T-helper 1 cell treated with Interleukin-12 subunit alpha and Interleukin-12 subunit beta and Interleukin-4 antibody, amounts not matched to agents 30 ng/mL and 1 ng/mL, for 36 hours (primary cell): ENCODE data around the gene STK25. TPM values are rescaled to one million over a fixed set of nuclear protein-coding genes. Genes with fewer than 3 reads are reported as not detected.
"Not testable (repeated sequence)": the region's sequence is repeated elsewhere in the genome, so short reads cannot be mapped to it uniquely, and the experiment has no call there.

ENCODE experiments used
- intact Hi-C: fragments of 100-400 bp; cut with micrococcal nuclease; formaldehyde crosslinking; loops from one replicate; pipeline ENCODE4 v1.15.1; 2024
- total RNA-seq: library from RNA; stranded (reverse); gene quantifications from 2 replicates; pipeline ENCODE4 v1.2.3, GENCODE V29; 2022

STK25 gene
- total RNA-seq, 1 donor from 2014 or later: 122 TPM

GRCh38 chr2:241511091-241511741 lies 2.8 kb upstream of the STK25 start:
- intact Hi-C loops: no loop called here

GRCh38 chr2:241509155-241509784 lies 886 bp upstream of the STK25 start:
- intact Hi-C loops: loop anchor here (2.0 kb wide), 4 partner anchors 236 to 1074 kb away; partner anchors contain the start of gene GPC1

- intact Hi-C loops: loop anchor here (1.0 to 2.0 kb wide), 19 partner anchors 34 to 1073 kb away; partner anchors contain the start of genes ATG4B, CAPN10, D2HGDH and DTYMK
Observed at GRCh38 chr2:241507430-241508239, 749 bp downstream of the STK25 start.

- intact Hi-C loops: loop anchor here (1.0 kb wide), 1 partner anchor 429 kb away; no protein-coding TSS in a partner anchor
Observed at GRCh38 chr2:241506793-241507429, 1.5 kb downstream of the STK25 start.

- intact Hi-C loops: not testable (repeated sequence)
Observed at GRCh38 chr2:241506317-241506716, 2.1 kb downstream of the STK25 start.

- intact Hi-C loops: no loop called here
Observed at GRCh38 chr2:241505781-241506201, 2.6 kb downstream of the STK25 start.

GRCh38 chr2:241505086-241505780 lies 3.2 kb downstream of the STK25 start:
- intact Hi-C loops: no loop called here

GRCh38 chr2:241503776-241504392 lies 4.5 kb downstream of the STK25 start:
- intact Hi-C loops: no loop called here

GRCh38 chr2:241502281-241502680 lies 6.1 kb downstream of the STK25 start:
- intact Hi-C loops: no loop called here

- intact Hi-C loops: no loop called here
Observed at GRCh38 chr2:241501551-241501950, 6.8 kb downstream of the STK25 start.

- intact Hi-C loops: no loop called here
Observed at GRCh38 chr2:241501099-241501541, 7.3 kb downstream of the STK25 start.

- intact Hi-C loops: no loop called here
Observed at GRCh38 chr2:241500431-241500975, 7.9 kb downstream of the STK25 start.

GRCh38 chr2:241500016-241500415 lies 8.4 kb downstream of the STK25 start:
- intact Hi-C loops: no loop called here

GRCh38 chr2:241499146-241499965 lies 9.0 kb downstream of the STK25 start:
- intact Hi-C loops: no loop called here

- intact Hi-C loops: no loop called here
Observed at GRCh38 chr2:241498115-241499070, 10.0 kb downstream of the STK25 start.

- intact Hi-C loops: no loop called here
Observed at GRCh38 chr2:241496904-241497877, 11.2 kb downstream of the STK25 start.
